Measurements from ENCODE around the gene SHKBP1.

DNA sequence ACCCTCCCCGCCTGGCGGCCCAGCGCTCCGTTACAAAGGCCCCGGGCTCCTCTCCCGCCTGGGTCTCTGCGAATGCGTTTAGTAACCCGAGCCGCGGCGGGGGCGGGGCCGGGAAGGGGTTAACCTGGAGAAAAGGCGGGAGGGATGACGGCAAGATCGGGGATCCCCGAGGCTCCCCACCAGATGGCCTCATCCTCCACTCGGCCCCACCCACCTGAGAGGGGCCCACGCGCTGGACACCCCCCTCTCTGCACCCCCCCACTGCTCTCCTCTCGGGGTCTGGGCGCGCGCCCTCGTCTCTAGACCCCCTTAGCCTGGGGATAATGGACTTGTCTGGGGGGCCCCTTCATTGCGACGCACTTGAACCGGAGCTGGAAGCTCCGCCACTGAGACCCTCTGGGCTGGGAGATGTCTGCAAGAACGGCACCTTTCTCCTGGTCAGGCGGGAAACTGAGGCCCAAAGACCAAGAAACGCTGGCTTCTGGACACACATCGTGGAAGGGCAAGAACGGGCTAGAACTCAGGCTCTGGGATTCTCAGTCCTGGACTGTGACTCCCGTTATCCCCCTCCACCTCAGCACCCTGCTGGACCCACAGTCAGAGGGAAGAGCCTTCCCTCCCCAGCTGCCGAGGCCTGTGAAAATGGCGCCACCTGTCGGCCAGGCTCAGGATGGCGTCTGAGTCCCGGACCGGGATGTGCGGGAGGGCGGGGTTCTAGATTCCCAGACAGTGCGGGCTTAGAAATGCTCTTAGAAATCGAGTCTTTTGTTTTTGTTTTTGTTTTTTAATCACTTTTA lies 21.6 kb downstream of the SHKBP1 start:
- TF ChIP-seq, protein P1, sequence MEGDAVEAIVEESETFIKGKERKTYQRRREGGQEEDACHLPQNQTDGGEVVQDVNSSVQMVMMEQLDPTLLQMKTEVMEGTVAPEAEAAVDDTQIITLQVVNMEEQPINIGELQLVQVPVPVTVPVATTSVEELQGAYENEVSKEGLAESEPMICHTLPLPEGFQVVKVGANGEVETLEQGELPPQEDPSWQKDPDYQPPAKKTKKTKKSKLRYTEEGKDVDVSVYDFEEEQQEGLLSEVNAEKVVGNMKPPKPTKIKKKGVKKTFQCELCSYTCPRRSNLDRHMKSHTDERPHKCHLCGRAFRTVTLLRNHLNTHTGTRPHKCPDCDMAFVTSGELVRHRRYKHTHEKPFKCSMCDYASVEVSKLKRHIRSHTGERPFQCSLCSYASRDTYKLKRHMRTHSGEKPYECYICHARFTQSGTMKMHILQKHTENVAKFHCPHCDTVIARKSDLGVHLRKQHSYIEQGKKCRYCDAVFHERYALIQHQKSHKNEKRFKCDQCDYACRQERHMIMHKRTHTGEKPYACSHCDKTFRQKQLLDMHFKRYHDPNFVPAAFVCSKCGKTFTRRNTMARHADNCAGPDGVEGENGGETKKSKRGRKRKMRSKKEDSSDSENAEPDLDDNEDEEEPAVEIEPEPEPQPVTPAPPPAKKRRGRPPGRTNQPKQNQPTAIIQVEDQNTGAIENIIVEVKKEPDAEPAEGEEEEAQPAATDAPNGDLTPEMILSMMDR (IDR thresholded peaks at IDR 0.05), result peak; percentile 97
- TF ChIP-seq ZFX (IDR thresholded peaks at IDR 0.05; ENCODE audit: borderline replicate concordance), result no peak
